NCI-H510A treated with DMSO at 0.1 percent for 48 hours (cell line): ENCODE measurements around the gene GRB10.

Source experiments
- DNase-seq: peaks from one replicate; lab custom pipeline; 2025; lab: John Stamatoyannopoulos, UW

Gene GRB10

GRCh38 chr7:50782375-50783208 lies at the start of gene GRB10:
GRB10 (minus strand) TSS chr7:50782896; CDS start chr7:50732322, 50,574 bp downstream.
- DNase-seq = peak; percentile 28

- DNase-seq = no peak
Observed at GRCh38 chr7:50828801-50829200, 46.1 kb upstream of the GRB10 start.

- no peak for DNase-seq
Observed at GRCh38 chr7:50828116-50828515, 45.4 kb upstream of the GRB10 start.

DNA sequence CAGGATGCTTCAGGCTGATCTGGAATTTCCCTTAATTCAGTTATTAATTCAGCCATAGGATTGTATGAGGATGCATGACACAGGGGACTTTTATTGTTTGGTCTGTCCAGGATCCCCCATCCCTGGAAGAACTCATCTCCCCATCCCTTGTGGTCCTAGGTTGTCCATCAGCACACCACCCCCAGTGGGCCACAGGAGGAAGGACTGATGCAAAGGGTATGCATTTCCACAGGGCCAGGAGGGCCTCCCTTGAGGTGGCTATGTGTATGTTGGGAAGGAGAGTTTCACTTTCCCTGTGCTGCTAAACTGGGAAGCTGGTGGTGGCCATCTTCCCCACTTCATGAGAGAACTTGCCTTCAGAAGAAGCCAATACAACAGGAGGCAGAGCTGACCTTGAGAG lies 44.6 kb upstream of the GRB10 start:
- DNase-seq = no peak

- no peak for DNase-seq
Observed at GRCh38 chr7:50826371-50827172, 43.9 kb upstream of the GRB10 start.

DNA sequence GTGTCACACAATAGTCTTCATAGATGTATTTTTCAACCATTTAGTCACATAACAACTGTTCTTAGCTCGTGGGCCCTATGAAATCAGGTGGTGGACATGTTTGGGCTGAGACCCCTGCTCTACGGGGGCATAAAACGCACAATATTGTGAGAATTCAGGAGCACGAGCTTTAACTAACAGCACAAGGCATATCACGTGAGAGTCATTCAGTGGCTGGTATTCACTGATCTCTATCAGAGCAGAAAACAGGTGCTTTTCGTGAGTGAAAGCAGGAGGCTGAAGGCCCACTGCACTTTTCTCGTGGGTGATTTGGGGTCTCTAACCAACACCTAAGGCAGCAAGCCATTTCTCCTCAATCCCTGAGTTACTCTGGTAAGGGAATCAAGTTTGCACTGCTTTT lies 42.8 kb upstream of the GRB10 start:
- DNase-seq = no peak

DNA sequence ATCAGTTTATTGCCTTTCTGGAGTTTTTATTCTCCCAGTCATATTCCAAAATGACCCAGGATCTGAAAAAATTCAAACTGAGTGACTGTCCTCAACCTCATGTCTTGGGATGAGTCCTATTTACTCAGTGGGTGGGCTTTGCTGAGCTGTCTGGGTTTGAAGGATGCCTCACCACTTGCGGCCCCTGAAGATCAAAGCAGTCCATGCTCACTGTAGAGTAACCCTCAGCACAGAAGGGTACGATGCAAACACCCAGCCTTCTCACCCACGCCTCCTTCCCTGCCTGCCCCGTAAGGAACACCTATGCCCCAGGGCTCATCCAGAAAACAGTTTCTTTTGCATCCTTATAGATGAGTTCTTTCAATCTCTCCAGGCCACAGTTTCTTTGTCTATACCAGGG lies 42.2 kb upstream of the GRB10 start:
- DNase-seq = no peak

DNA sequence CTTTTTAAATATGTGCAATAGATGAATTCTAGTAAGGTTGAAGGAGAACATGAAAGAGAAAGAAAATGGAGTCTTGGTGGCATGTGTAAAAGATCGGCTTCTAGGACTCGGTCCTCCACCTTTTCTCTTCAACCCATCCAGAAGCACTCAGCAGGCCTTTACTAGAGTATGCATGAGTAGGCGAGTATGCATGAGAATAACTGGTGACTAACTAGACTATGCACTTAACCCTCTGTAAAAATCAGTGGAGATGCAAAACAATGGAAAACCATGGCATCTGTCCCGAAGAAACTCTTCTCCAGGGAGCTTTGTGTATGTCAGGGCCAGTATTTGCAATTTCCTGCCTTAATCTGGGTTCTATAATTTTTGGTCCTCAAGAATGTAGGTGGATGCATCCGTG lies 40.0 kb upstream of the GRB10 start:
- no peak for DNase-seq

GRCh38 chr7:50822110-50822509 lies 39.4 kb upstream of the GRB10 start:
- DNase-seq = no peak

- DNase-seq = peak; percentile 63
Observed at GRCh38 chr7:50821457-50822008, 38.8 kb upstream of the GRB10 start.

DNA sequence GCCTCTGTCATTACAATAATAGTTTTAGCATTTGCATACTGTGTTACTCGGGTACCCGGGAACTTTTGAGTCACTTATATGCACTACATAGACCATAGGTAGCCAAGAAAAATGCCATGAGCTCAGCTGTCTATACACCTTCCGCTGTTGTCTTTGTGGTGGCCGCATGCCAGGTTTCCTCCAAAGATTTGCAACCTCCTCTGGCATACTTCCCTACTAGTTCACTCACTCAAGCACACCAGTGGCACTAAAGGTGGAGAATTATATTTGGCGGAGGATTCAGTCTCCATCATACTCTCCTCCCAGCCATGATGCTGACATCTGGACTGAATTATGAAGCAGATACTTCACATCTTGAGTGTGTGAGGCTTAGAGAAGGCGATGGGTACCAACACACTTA lies 35.6 kb upstream of the GRB10 start:
- DNase-seq = no peak

DNA sequence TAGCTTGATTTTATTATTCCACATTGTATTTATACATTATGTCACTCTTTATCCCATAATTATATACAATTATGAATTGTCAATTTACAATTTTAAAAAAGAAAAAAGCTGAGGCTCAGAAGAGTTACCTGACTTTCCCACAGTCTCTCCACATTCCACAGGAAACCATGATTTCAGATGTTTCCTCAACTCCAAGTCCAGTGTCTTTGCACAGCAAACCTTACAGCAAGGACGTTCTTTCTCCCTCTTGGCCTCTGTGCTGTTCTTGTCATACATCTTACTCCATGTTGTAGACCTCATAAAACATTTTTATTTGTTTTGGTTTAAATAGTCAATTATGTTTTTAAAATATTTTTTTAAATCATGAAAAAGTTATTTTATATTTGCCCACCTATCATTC lies 34.9 kb upstream of the GRB10 start:
- DNase-seq = no peak

GRCh38 chr7:50815138-50815537 lies 32.4 kb upstream of the GRB10 start:
- no peak for DNase-seq

- no peak for DNase-seq
Observed at GRCh38 chr7:50814166-50814565, 31.5 kb upstream of the GRB10 start.

DNA sequence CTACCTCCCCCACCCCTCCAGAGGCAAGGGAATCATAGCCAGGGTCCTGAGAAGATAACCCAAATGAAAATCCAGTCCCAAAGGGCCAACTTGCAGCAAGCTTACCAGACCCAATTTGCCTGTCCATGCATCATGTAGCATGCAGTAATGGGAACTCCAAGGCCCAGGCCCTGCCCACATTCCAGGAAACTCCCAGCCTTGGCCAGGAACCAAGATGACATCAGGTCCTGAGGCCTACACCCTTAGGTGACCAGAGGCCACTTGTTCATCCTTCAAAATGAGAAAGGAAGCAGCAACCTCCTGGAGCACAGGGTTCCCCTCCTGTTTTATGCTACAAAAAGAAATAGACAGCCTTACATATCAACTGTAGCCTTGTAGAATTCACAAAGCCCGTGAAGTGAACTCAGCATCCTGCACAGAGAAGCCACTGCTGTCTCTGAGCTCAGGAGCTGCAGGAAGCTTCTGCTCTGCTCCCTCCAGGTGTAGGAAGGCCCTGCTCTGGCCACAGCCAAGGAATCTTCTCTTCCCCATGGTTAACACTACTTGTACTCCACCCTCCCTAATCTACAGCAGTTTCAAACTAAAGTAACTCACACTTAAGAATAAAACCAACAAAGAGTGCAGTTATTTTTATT lies 30.3 kb upstream of the GRB10 start:
- DNase-seq = no peak

- DNase-seq = no peak
Observed at GRCh38 chr7:50812094-50812493, 29.4 kb upstream of the GRB10 start.

- no peak for DNase-seq
Observed at GRCh38 chr7:50808282-50808888, 25.7 kb upstream of the GRB10 start.

- no peak for DNase-seq
Observed at GRCh38 chr7:50807026-50807730, 24.5 kb upstream of the GRB10 start.

DNA sequence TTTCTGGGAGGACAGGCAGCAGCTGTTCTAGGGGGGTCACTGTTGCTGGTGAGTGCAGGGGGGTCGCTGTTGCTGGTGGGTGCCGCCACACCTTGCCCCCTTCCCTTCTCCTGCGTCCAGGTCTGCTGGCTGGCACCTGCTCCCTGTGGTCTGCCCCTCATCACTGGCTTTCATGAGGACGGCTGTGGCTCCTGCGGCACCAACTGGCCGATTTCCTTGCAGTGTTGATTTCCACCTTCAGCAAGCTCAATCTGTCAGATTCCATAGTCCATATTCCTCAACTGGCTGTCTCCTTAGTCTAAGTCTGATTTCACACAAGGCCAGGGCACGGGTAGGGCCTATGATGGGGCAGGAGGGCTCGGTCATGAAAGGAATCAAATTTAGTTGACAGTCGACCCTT lies 23.4 kb upstream of the GRB10 start:
- no peak for DNase-seq

DNA sequence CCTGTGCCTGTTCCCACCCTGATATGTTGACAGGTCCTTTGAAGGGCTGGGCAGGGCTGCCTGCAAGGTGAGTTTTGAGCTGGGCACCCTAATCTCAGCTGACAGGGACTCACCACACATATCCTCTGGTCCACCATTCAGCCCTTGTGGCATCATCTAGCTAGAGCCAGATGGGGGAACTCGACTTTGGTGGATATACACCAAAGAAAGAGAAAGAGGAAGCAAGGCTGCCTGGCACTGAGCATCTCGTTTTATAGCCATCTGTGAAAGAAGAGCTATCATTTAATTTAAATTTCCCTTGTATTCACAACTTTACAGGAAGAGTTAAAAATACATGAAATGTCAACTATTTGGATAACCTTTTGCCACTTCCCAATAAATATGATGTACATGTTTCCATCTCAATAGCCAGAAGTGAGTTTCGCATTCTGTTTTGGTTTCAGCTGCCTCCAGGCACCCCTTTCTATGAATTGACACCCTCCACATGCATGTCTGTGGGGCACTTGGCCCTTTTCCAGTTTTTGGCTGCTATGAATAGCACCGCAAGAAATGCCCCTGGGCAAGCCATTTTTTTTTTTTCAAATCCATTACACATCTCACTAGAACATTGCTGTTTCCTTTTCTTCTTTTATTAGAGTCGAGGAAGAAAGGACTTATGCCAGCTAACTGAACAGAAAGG lies 22.9 kb upstream of the GRB10 start:
- DNase-seq = no peak
